K562 (cell line): ENCODE measurements around the gene NOM1. TPM values are rescaled to one million over a fixed set of nuclear protein-coding genes. Genes with fewer than 3 reads are reported as not detected.

Source experiments
- ATF3 ChIP-seq, 2 experiments: fragments of 450-650 bp in 1 of 2; sonication (generic) in 1 of 2; formaldehyde crosslinking in 1 of 2; IDR thresholded peaks in 1 of 2; conservative IDR thresholded peaks in 1 of 2; 2 replicates each; pipeline versions ENCODE4 v1.6.1 to v1.8.1; 2016 to 2023; ENCODE audit warnings: mild to moderate bottlenecking in 2 of 2, moderate library complexity in 2 of 2, inconsistent platforms in 1 of 2, missing genetic modification reagents in 1 of 2
- ATF4 ChIP-seq: fragments of 450-650 bp; formaldehyde crosslinking; IDR thresholded peaks from 2 replicates; pipeline ENCODE4 v1.4.0; 2022; ENCODE audit warnings: mild to moderate bottlenecking, moderate library complexity
- ATF7 ChIP-seq: fragments of 450-650 bp; IDR thresholded peaks from 2 replicates; pipeline ENCODE4 v1.7.1; 2014; ENCODE audit warnings: mild to moderate bottlenecking, moderate library complexity
- CC2D1A ChIP-seq: fragments of 450-650 bp; IDR thresholded peaks from 2 replicates; pipeline ENCODE4 v1.6.1; 2017; ENCODE audit warnings: mild to moderate bottlenecking
- CEBPB ChIP-seq: fragments of 450-650 bp; IDR thresholded peaks from 2 replicates; pipeline ENCODE4 v1.6.1; 2016; ENCODE audit warnings: missing genetic modification characterization, missing compliant biosample characterization
- CUX1 ChIP-seq: fragments of 200-800 bp; sonication (Bioruptor generic); IDR thresholded peaks from 2 replicates; pipeline ENCODE4 v1.6.1; 2016; ENCODE audit warnings: missing genetic modification characterization, missing compliant biosample characterization
- DMBX1 ChIP-seq: fragments of 250-450 bp; sonication (Bioruptor Pico); IDR thresholded peaks from 2 replicates; pipeline ENCODE4 v1.8.0; 2022; ENCODE audit warnings: inconsistent platforms, mild to moderate bottlenecking, moderate library complexity, borderline replicate concordance
- EP400 ChIP-seq: fragments of 450-650 bp; IDR thresholded peaks from 2 replicates; pipeline ENCODE4 v1.6.1; 2017; ENCODE audit warnings: antibody characterized with exemption, mild to moderate bottlenecking, moderate library complexity
- IRF9 ChIP-seq: fragments of 450-650 bp; IDR thresholded peaks from 2 replicates; pipeline ENCODE4 v1.6.1; 2016; ENCODE audit warnings: missing biosample characterization, missing genetic modification characterization
- MBD2 ChIP-seq: sonication (generic); IDR thresholded peaks from 2 replicates; pipeline ENCODE4 v1.6.1; 2016; ENCODE audit warnings: low read depth, borderline replicate concordance
- MTF1 ChIP-seq: fragments of 250-450 bp; sonication (Bioruptor Pico); IDR thresholded peaks from 2 replicates; pipeline ENCODE4 v1.9.0; 2021; ENCODE audit warnings: moderate library complexity, mild to moderate bottlenecking, inconsistent platforms, borderline replicate concordance
- MYC ChIP-seq, 2 experiments: fragments of 250-450 bp in 1 of 2; sonication (Bioruptor Pico) in 1 of 2; IDR thresholded peaks; 2 replicates each; pipeline versions ENCODE4 v1.5.1 to v1.6.1; 2012 to 2021; ENCODE audit warnings: low read depth in 2 of 2, borderline replicate concordance in 1 of 2, improper control_type of control experiment in 1 of 2, low read length in 1 of 2, mild to moderate bottlenecking in 1 of 2, moderate library complexity in 1 of 2
- NBN ChIP-seq: fragments of 450-650 bp; IDR thresholded peaks from 2 replicates; pipeline ENCODE4 v1.6.1; 2016; ENCODE audit warnings: low read depth, mild to moderate bottlenecking
- NFXL1 ChIP-seq: fragments of 450-650 bp; formaldehyde crosslinking; IDR thresholded peaks from 2 replicates; pipeline ENCODE4 v1.4.0; 2021; ENCODE audit warnings: mild to moderate bottlenecking
- ZFX ChIP-seq: sonication (generic); formaldehyde crosslinking; IDR thresholded peaks from 2 replicates; pipeline ENCODE4 v1.8.0; 2022; ENCODE audit warnings: mild to moderate bottlenecking, missing genetic modification reagents, moderate library complexity
- polyA plus RNA-seq, 8 experiments: library from polyadenylated mRNA; depleted of rRNA in 4 of 8; stranded (reverse) in 5 of 8; unstranded in 3 of 8; fragments of >200 nt; fragmentation: Nextera tagmentation in 2 of 8; fragmentation: Illumina TruSeq in 1 of 8; extraction: Ambion mirVana in 2 of 8; extraction: Trizol in 1 of 8; gene quantifications; 2 replicates each; pipeline versions ENCODE4 v1.2.1 to v1.2.3, GENCODE V29; 2011 to 2014; ENCODE audit warnings: inconsistent platforms in 1 of 8, missing spikeins in 1 of 8
- total RNA-seq, 7 experiments: library from RNA; depleted of rRNA in 6 of 7; stranded (reverse); fragments of >200 nt in 6 of 7; fragmentation: Illumina TruSeq in 2 of 7; extraction: Trizol in 2 of 7; gene quantifications; 2 replicates each; pipeline versions ENCODE4 v1.2.1 to v1.2.3, GENCODE V29; 2011 to 2021; ENCODE audit warnings: low replicate concordance in 1 of 7

NOM1 gene
- total and polyA plus RNA-seq, 9 of the 15 experiments (the other 6 are each of a cell fraction or from before 2014, with no cell fraction given), result 6.8 to 47.3 (median 37.4) TPM

GRCh38 chr7:157000741-157001653 lies 51.5 kb downstream of the NOM1 start (continued):
- 0 out of 2 replicates have a peak, but pooled peaks have one; percentile 16 for TF ChIP-seq DMBX1 (CRISPR knock-in tag)
- no peak for TF ChIP-seq NFXL1 (CRISPR knock-in tag)
- no peak for TF ChIP-seq MBD2
- peak; percentile 67; the same call in 1 of the 2 replicates for TF ChIP-seq ATF3 (IDR thresholded peaks at IDR 0.05)
- TF ChIP-seq ATF3 (CRISPR knock-in tag; conservative IDR thresholded peaks at IDR 0.05), result no peak
- no peak for TF ChIP-seq CC2D1A
- peak; percentile 38; the same call in 1 of the 2 replicates for TF ChIP-seq ATF4 (CRISPR knock-in tag)
- TF ChIP-seq MYC (IDR thresholded peaks at IDR 0.05; ENCODE audit: low read depth, low read length), result peak; percentile 73; the same call in 1 of the 2 replicates
- no peak; the same call in 1 of the 2 replicates for TF ChIP-seq MYC (CRISPR knock-in tag; IDR thresholded peaks at IDR 0.05; ENCODE audit: borderline replicate concordance, low read depth)
- no peak for TF ChIP-seq CUX1
- peak; percentile 51; the same call in 1 of the 2 replicates for TF ChIP-seq ATF7
- TF ChIP-seq MTF1, result no peak
- peak; percentile 82 for TF ChIP-seq CEBPB (tag)
- TF ChIP-seq EP400, result peak; percentile 71
- peak; percentile 5; the same call in 1 of the 2 replicates for TF ChIP-seq ZFX (CRISPR knock-in tag)
- TF ChIP-seq NBN, result 0 out of 2 replicates have a peak, but pooled peaks have one; percentile 71
- peak; percentile 59 for TF ChIP-seq IRF9
